OCI-LY7 (cell line): ENCODE data around the gene VIPR2.

Experiments
- EZH2phosphoT487 ChIP-seq: fragments of 200-600 bp; sonication (generic); IDR thresholded peaks from 2 replicates; pipeline ENCODE4 v1.6.1; 2018; ENCODE audit warnings: low read depth, borderline replicate concordance, mild to moderate bottlenecking, mixed run types, antibody characterized with exemption, low read length, moderate library complexity, mixed read lengths
- TF ChIP-seq, protein P1 (sequence below): fragments of 200-600 bp; sonication (generic); conservative IDR thresholded peaks from 2 replicates; pipeline ENCODE4 v1.5.1; 2014; ENCODE audit warnings: mild to moderate bottlenecking, antibody characterized with exemption, low read length, moderate library complexity, mixed read lengths

DNA sequence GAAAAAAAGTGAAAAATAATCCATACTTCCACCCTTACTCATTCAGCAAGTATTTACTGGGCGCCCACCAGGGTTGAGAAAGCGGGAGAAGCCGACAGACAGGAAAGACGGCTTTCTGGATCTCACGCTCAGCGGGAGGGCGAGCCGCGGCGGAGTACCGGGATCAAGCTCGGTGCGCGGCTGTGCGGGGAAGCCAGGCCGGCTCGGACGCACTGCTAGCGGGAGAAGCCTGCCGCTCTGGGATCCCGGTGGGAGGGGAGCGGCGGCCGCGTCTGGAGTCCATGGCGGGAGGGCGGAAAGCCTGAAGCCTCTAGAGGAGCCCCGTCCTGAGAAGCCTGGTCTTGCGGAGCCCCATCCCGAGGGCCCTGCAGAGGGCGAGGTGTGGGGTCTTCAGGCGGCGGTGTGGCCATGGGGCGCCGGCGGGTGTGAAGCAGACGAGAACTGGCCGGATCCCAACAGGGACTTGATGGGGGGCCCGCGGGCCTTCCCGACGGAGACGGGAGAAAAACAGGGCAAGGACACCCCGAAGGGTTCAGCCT, 82.9 kb downstream of the VIPR2 start:
- TF ChIP-seq, protein P1, sequence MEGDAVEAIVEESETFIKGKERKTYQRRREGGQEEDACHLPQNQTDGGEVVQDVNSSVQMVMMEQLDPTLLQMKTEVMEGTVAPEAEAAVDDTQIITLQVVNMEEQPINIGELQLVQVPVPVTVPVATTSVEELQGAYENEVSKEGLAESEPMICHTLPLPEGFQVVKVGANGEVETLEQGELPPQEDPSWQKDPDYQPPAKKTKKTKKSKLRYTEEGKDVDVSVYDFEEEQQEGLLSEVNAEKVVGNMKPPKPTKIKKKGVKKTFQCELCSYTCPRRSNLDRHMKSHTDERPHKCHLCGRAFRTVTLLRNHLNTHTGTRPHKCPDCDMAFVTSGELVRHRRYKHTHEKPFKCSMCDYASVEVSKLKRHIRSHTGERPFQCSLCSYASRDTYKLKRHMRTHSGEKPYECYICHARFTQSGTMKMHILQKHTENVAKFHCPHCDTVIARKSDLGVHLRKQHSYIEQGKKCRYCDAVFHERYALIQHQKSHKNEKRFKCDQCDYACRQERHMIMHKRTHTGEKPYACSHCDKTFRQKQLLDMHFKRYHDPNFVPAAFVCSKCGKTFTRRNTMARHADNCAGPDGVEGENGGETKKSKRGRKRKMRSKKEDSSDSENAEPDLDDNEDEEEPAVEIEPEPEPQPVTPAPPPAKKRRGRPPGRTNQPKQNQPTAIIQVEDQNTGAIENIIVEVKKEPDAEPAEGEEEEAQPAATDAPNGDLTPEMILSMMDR = no peak
- no peak for TF ChIP-seq EZH2phosphoT487
